GM13976 (cell line): ENCODE data around the gene EXOC6B.

Experiments used
- DNase-seq: peaks from one replicate; pipeline ENCODE4 v3.0.0; 2012; ENCODE audit warnings: low spot score
- in situ Hi-C: fragments of 300-500 bp; cut with MboI; formaldehyde crosslinking; loops from one replicate; pipeline ENCODE4 v1.12.0; 2022; ENCODE audit warnings: low sequenced_read_pairs, mixed read lengths, inconsistent platforms; ENCODE audit not compliant: unreplicated experiment
- TF ChIP-seq, protein P1 (sequence below): IDR thresholded peaks from 2 replicates; pipeline ENCODE4 v1.5.1; 2012; ENCODE audit warnings: borderline replicate concordance, mild to moderate bottlenecking; ENCODE audit not compliant: insufficient read depth; ENCODE audit errors: extremely low read depth, missing control alignments, control extremely low read depth

The EXOC6B gene

DNA sequence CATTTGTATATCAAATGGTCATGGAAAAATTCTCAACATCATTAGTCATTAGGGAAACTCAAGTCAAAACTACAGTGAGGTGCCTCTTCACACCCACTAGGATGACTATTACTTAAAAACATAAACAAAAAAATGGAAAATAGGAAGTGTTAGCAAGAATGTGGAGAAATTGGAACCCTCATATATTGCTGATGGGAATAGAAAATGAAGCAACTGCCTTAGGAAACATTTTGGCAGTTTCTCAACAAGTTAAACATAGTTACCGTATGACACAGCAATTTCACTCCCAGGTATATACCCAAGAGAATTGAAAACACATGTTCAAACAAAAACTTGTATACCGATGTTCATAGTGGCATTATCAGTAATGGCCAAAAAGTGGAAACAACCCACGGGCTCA is 660.0 kb downstream of the EXOC6B start:
- DNase-seq = no peak
- TF ChIP-seq, protein P1, sequence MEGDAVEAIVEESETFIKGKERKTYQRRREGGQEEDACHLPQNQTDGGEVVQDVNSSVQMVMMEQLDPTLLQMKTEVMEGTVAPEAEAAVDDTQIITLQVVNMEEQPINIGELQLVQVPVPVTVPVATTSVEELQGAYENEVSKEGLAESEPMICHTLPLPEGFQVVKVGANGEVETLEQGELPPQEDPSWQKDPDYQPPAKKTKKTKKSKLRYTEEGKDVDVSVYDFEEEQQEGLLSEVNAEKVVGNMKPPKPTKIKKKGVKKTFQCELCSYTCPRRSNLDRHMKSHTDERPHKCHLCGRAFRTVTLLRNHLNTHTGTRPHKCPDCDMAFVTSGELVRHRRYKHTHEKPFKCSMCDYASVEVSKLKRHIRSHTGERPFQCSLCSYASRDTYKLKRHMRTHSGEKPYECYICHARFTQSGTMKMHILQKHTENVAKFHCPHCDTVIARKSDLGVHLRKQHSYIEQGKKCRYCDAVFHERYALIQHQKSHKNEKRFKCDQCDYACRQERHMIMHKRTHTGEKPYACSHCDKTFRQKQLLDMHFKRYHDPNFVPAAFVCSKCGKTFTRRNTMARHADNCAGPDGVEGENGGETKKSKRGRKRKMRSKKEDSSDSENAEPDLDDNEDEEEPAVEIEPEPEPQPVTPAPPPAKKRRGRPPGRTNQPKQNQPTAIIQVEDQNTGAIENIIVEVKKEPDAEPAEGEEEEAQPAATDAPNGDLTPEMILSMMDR = no peak
- in situ Hi-C loops = loop anchor here (25.0 kb wide), 1 partner anchor 572 kb away; no protein-coding TSS in a partner anchor

DNA sequence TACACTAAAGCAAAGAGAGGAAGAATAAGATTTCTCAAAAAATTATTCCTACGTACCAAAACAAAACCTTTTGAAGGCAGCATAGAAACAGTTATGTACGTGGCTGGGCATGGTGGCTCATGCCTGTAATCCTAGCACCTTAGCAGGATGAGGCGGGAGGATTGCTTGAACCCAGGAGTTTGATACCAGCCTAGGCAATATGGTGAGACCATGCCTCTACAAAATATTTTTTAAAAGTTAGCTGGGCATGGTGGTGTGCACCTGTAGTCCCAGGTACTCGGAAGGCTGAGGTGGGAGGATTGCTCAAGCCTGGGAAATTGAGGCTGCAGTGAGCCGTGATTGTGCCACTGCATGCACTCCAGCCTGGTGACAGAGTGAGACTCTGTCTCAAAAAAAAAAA is 663.3 kb downstream of the EXOC6B start:
- TF ChIP-seq, protein P1 = no peak
- no peak for DNase-seq
- in situ Hi-C loops = loop anchor here (25.0 kb wide), 1 partner anchor 575 kb away; no protein-coding TSS in a partner anchor

DNA sequence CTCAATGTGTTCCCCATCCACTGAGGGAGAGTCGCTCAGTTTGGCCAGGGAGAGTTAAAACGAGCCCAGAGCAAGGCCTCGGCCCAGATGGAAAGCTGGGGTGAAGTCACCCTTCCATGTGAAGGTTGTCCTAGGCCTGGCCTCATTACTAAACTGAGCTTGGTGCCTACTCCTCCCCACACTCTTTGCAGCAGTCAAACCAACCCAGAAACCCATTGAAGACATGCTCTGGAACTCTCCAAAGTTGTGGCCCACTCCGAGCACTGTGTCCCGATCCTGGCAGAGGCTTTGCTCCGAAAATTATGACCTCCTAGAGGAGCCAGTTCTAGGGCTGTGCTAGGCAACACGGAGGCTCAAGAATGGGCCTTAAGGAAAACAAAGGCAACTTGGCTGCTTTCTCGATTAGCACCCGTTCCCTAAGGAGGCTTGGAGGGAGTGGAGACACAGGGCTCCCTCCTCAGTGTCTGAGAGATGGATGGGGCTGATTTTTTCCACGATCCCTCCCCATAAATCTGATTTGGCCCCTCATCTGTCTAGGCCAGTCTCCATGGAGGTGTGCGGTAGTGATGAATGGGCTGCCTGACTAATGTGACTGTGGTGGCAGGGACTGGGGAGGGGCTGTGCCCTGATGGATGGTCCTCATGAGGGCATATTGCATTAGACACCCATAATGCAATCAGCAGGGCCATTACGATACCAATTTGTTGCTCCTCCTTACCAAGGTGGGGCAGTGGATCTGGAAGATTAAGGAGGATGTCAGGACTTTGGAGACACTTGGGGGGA is 666.4 kb downstream of the EXOC6B start:
- TF ChIP-seq, protein P1 = no peak
- DNase-seq = no peak
- in situ Hi-C loops = loop anchor here (25.0 kb wide), 1 partner anchor 578 kb away; no protein-coding TSS in a partner anchor

DNA sequence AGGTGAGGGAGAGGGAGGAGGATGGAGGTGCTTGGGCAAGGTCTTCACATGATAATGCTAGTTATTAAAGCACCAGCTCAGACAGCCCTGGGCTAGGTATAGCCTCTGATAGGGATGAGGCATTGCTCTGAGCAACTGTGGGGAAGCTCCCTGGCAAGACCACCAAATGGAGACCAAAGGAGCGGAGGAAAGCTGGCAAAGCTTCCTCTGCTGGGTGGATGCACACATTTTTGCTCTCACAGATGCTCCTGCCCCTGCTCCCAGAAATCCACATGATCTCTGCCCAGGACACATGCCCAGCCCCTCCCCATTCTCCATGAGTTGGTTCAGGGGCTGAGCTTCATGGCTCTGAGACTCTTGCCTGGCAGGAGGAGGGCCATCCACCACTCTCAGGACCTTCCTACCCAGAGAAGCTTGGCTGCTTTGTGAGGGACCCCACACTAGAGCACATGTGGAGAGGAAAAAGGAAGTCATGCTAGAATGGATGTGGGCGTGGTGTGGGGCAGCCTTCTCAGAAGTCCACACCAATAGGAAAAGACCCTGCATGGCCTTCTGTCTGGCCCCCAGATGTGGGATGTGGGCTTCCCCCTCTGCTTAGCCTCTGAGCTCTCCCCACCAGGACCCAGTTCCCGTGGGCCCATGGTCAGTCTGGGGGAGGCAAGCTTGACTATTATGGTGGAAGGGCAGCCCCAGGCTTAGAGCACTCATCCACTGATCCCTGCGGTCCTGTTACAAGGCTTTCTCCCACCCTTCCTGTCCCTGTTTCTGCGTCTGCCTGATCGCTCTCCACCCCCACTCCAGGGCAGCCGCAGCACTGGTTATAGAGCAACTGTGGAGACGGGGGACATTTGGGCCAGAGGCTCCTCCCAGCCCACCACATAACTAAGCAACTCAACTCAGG is 667.7 kb downstream of the EXOC6B start:
- in situ Hi-C loops = loop anchor here (25.0 kb wide), 1 partner anchor 579 kb away; no protein-coding TSS in a partner anchor
- TF ChIP-seq, protein P1 = no peak

DNA sequence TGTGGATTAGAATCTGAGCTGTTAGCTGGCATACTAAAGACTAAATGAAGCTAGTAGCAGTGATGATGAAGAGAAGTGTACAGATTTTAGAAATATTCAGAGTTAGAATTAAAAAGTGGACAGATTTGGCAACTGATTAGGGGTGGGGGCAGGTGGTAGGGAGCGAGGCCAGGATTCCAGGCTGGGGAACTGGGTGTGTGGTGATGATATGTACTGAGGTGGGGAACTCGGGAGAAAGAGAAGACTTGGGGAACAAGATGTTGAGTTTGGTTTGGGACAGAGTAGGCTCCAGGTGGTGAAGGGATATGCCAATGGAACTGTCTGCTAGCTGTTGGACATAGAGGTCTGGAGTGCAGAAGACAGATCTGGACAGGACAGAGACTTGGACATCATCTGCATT is 669.0 kb downstream of the EXOC6B start:
- TF ChIP-seq, protein P1 = no peak
- DNase-seq = no peak
- in situ Hi-C loops = loop anchor here (25.0 kb wide), 1 partner anchor 580 kb away; no protein-coding TSS in a partner anchor

More for the DNA sequence above, 667.7 kb downstream of the EXOC6B start:
- DNase-seq = no peak

DNA sequence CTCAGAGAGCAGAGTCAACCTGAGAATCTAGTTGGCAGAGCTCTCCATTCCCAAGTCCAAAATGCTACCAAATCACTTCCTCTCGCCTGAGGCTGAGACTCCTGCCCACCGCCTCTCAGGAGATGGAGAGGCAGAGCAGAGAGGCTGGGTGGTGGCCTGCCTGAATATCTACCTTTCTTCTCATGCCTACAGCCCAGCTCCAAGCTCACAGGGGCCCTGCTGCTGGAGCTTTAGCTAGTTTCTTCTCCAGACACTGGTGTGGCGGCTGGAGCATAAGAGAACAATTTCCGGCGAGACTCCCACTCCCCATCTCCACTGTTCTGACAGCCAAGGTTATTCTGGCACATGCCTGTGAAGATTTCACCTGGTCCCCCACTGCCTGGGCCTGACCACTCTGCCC is 670.1 kb downstream of the EXOC6B start:
- in situ Hi-C loops = loop anchor here (25.0 kb wide), 1 partner anchor 582 kb away; no protein-coding TSS in a partner anchor
- TF ChIP-seq, protein P1 = no peak
- DNase-seq = no peak
